ENCODE results near the gene PCDHA1.
"Not testable (repeated sequence)": the region's sequence is repeated elsewhere in the genome, so short reads cannot be mapped to it uniquely, and the experiment has no call there.

PCDHA1 gene

DNA sequence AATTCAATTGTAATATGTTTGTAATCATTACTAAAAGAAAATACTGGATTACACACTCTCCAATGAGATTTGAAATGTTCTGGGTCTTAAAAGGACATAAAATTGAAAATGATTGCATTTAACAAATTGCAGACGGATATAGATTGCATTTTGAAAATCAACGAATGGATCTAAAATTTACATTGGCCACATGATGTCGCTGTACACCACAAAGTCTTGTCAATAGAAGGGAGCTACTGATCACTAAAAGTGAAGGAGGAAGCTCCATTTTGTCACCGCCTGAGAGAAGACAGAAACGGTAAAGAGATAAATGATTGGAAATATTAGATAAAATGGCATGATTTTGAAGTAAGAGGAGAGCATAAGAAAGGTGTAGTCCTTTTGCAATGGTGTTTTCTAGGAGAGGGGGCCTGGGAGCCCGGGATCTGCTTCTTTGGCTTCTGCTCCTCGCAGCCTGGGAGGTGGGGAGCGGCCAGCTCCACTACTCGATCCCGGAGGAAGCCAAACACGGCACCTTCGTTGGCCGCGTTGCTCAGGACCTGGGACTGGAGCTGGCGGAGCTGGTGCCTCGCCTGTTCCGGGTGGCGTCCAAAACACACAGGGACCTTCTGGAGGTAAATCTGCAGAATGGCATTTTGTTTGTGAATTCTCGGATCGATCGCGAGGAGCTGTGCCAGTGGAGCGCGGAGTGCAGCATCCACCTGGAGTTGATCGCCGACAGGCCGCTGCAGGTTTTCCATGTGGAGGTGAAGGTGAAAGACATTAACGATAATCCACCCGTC, at the start of gene PCDHA1:
TSS of gene PCDHA1 (plus strand) at position 236 of the 782 bp plus-strand sequence.
- no peak for DNase-seq

GRCh38 chr5:140737486-140737885, 48.5 kb upstream of the PCDHA1 start:
- DNase-seq = no peak

- no peak for DNase-seq
These were observed 44.0 kb upstream of the PCDHA1 start for GRCh38 chr5:140741967-140742366.

GRCh38 chr5:140753561-140753960, 32.4 kb upstream of the PCDHA1 start:
- no peak for DNase-seq

DNA sequence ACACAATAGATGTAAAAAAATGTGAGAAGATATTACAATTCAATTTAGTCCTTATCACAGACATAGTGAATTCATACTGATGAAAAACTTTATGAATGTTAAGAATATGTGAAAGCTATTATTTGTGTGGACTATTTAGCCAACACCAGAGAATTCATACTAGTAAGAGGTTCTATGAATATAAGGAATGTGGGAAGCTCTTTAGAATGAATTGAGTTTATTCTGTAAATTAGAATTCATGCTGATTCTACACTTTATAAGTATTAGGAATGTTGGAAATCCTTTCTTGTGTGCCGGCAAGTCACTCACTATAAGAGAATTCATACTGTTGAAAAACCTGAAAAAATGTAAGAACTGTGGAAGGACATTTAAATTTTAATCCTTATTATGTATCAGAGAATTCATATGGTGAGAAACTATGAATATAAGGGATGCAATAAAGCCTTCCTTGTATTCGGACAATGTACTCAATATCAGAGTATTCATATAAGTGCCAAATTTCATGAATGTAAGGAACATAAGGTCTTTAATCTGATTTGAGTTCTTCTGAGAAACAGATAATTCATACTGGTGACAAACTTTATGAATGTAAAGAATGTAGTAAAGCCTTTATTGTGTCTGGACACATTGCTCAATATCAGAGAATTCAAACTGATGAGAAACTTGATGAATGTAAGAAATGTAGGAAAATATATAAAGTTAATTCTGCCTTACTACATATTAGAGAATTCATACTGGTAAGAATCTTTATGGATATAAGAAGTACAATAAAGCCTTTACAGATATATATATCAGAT, 21.6 kb upstream of the PCDHA1 start:
- DNase-seq = no peak

GRCh38 chr5:140767444-140767843, 18.5 kb upstream of the PCDHA1 start:
- no peak for DNase-seq

- DNase-seq = no peak
These were observed 5.4 kb upstream of the PCDHA1 start for GRCh38 chr5:140780512-140780911.

- DNase-seq = not testable (repeated sequence)
These were observed 1.5 kb downstream of the PCDHA1 start for GRCh38 chr5:140787422-140787821.

GRCh38 chr5:140787849-140788504, 2.0 kb downstream of the PCDHA1 start:
- not testable (repeated sequence) for DNase-seq

GRCh38 chr5:140791089-140791488, 5.1 kb downstream of the PCDHA1 start:
- DNase-seq = no peak

- DNase-seq = no peak
These were observed 8.8 kb downstream of the PCDHA1 start, which contains the start of gene PCDHA2 for GRCh38 chr5:140794595-140795258. PCDHA2 (plus strand) TSS chr5:140794852.

DNA sequence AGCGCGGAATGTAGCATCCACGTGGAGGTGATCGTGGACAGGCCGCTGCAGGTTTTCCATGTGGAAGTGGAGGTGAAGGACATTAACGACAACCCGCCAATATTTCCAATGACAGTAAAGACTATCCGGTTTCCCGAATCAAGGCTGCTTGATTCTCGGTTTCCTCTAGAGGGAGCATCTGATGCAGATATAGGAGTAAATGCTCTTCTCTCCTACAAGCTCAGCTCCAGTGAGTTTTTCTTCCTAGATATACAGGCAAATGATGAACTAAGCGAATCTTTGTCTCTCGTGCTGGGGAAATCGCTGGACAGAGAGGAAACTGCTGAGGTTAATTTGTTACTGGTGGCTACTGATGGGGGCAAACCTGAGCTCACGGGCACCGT, 9.3 kb downstream of the PCDHA1 start:
- no peak for DNase-seq

DNA sequence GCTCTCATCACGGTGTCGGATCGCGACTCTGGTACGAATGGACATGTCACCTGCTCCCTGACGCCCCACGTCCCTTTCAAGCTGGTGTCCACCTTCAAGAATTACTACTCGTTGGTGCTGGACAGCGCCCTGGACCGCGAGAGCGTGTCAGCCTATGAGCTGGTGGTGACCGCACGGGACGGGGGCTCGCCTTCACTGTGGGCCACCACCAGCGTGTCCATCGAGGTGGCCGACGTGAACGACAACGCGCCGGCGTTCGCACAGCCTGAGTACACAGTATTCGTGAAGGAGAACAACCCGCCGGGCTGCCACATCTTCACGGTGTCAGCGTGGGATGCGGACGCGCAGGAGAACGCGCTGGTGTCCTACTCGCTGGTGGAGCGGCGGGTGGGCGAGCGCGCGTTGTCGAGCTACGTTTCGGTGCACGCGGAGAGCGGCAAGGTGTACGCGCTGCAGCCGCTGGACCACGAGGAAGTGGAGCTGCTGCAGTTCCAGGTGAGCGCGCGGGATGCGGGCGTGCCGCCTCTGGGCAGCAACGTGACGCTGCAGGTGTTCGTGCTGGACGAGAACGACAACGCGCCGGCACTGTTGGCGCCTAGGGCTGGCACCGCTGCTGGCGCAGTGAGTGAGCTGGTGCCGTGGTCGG, 10.3 kb downstream of the PCDHA1 start:
- DNase-seq = not testable (repeated sequence)

- DNase-seq = no peak
These were observed 10.8 kb downstream of the PCDHA1 start for GRCh38 chr5:140796718-140797095.

GRCh38 chr5:140800816-140801493, 15.0 kb downstream of the PCDHA1 start, which contains the start of gene PCDHA3:
PCDHA3 (plus strand) TSS chr5:140801057.
- no peak for DNase-seq

DNA sequence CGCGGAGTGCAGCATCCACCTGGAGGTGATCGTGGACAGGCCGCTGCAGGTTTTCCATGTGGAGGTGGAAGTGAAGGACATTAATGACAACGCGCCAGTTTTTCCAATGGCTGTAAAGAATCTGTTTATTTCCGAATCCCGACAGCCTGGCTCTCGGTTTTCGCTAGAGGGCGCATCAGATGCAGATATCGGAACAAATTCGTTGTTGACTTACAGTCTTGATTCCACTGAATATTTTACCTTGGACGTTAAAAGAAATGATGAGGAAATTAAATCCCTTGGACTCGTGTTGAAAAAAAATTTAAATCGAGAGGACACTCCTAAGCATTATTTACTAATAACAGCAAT, 15.5 kb downstream of the PCDHA1 start:
- no peak for DNase-seq

- DNase-seq = not testable (repeated sequence)
These were observed 16.4 kb downstream of the PCDHA1 start for GRCh38 chr5:140802381-140802780.

DNA sequence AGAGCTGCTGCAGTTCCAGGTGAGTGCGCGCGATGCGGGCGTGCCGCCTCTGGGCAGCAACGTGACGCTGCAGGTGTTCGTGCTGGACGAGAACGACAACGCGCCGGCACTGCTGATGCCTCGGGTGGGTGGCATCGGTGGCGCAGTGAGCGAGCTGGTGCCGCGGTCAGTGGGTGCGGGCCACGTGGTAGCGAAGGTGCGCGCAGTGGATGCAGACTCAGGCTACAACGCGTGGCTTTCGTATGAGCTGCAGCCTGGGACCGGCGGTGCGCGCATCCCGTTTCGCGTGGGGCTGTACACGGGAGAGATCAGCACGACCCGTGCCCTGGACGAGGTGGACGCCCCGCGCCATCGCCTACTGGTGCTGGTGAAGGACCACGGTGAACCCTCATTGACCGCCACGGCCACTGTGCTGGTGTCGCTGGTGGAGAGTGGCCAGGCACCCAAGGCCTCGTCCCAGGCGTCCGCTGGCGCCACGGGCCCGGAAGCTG, 16.9 kb downstream of the PCDHA1 start:
- no peak for DNase-seq

- DNase-seq = no peak
These were observed 21.2 kb downstream of the PCDHA1 start, which contains the start of gene PCDHA4 for GRCh38 chr5:140806834-140807775. PCDHA4 (plus strand) TSS chr5:140807068.

- DNase-seq = not testable (repeated sequence)
These were observed 22.4 kb downstream of the PCDHA1 start for GRCh38 chr5:140808241-140808888.

Measured in activated CD4-positive, alpha-beta T cell treated with anti-CD3 and anti-CD28 coated beads for 4 hours (primary cell).